Measurements from ENCODE around the gene PPP4R3C.
"Not testable (repeated sequence)": the region's sequence is repeated elsewhere in the genome, so short reads cannot be mapped to it uniquely, and the experiment has no call there.

The PPP4R3C gene

GRCh38 chrX:27463187-27463586 is at the start of gene PPP4R3C:
Gene PPP4R3C, minus strand, starts transcription at chrX:27463341. Its CDS starts 45 bp downstream, at chrX:27463296.
- DNase-seq (ENCODE audit: low spot score) = no peak

DNA sequence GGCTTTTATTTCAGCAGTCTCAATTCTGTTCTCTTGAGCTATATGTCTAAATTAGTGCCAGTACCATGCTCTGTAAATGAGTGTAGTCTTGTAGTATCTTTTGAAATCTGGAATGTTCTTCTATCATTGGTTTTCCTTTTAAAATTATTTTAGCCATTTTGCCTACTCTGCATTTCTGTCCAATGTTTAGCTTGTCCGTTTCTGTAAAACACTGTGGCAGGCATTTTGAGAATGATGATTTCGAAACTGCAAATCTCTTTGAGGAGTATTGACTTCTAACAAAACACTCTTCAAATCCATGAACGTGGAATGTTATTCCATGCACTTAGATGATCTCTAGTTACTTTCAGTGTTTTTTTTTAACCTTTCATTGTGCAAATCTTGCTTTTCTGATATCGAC is 28.3 kb upstream of the PPP4R3C start:
- DNase-seq (ENCODE audit: low spot score) = no peak

GRCh38 chrX:27466051-27466450 is 2.9 kb upstream of the PPP4R3C start:
- DNase-seq (ENCODE audit: low spot score) = no peak

DNA sequence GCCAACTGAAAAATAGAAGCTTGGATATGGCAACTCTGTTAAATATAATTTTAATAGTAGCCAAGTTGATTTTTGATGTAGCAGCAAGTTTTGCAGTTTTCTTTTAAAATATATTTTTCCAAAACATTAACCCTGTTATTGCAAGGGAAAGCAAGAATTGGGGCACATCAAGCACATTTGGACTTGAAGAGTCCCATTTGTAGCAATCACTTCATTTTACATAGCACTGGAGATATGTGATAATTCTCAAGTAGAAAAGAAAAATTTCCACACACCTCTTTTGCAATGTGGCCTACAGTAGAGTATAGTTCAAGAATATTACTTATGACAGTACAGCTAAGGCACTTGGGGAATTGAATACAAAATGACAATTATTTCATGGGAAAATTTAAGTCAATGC is 1.9 kb upstream of the PPP4R3C start:
- no peak for DNase-seq (ENCODE audit: low spot score)

DNA sequence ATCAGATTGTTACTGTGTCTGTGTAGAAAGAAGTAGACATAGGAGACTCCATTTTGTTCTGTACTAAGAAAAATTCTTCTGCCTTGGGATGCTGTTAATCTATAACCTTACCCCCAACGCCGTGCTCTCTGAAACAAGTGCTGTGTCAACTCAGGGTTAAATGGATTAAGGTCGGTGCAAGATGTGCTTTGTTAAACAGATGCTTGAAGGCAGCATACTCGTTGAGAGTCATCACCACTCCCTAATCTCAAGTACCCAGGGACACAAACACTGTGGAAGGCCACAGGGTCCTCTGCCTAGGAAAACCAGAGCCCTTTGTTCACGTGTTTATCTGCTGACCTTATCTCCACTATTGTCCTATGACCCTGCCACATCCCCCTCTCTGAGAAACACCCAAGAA is 4.0 kb downstream of the PPP4R3C start:
- not testable (repeated sequence) for DNase-seq (ENCODE audit: low spot score)

DNA sequence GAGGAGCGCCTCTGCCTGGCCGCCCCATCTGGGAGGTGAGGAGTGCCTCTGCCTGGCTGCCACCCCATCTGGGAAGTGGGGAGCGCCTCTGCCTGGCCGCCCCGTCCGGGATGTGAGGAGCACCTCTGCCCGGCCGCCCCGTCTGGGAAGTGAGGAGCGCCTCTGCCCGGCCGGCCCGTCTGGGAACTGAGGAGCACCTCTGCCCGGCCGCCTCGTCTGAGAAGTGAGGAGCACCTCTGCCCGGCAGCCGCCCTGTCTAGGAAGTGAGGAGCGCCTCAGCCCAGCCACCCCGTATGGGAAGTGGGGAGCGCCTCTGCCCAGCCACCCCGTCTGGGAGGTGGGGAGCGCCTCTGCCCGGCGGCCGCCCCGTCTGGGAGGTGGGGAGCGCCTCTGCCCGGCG is 4.6 kb downstream of the PPP4R3C start:
- not testable (repeated sequence) for DNase-seq (ENCODE audit: low spot score)

DNA sequence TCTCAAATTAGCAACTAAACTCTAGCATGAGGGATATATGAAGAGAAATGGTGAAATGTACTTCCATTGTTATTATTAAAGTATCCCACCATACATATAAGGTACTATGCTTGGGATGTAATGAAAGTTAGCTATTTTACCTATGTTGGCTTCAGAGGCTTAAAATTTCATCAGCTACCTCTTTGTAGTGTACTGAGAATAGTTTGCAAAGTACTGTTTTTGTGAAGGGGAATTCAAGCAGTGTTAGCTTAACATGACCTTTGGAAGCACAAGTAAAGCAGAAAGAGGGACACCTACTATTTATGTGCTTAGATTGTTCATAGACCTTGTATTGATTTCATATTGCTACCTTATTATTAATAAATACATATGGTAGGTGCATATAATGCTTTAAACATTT is 11.8 kb downstream of the PPP4R3C start:
- no peak for DNase-seq (ENCODE audit: low spot score)

GRCh38 chrX:27446423-27446822 is 16.7 kb downstream of the PPP4R3C start:
- DNase-seq (ENCODE audit: low spot score) = no peak

- DNase-seq (ENCODE audit: low spot score) = no peak
Observed at GRCh38 chrX:27445438-27445837, 17.7 kb downstream of the PPP4R3C start.

GRCh38 chrX:27444093-27444908 is 18.8 kb downstream of the PPP4R3C start:
- DNase-seq (ENCODE audit: low spot score) = no peak

DNA sequence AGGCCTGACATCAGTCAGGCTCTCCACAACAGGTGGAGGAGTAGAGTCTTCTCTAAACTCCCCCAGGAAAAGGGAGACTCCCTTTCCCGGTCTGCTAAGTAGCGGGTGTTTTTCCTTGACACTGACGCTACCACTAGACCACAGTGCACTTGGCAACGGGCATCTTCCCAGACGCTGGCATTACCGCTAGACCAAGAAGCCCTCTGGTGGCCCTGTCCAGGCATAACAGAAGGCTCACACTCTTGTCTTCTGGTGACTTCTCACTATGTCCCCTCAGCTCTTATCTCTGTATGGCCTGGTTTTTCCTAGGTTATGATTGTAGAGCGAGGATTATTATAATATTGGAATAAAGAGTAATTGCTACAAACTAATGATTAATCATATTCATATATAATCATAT is 20.7 kb downstream of the PPP4R3C start:
- not testable (repeated sequence) for DNase-seq (ENCODE audit: low spot score)

- no peak for DNase-seq (ENCODE audit: low spot score)
Observed at GRCh38 chrX:27439771-27440170, 23.4 kb downstream of the PPP4R3C start.

DNA sequence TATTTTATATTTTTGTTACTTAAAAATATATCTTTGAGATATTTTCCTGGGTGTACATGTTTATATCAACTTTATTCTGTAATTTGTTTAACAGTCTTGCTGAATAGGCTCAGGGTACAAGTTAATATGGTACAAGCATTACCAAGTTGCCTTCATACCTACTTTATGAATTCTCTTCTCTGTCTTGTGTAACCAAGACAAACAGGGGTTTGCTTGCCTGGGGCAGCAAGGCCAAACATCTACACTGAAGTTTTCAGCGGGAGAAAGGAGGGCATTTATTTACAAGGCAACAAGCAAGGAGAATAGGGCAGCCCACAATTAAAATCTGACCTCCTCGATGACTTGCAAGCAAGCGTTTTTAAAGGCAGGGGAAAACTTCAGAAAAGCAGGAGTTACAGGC is 24.2 kb downstream of the PPP4R3C start:
- no peak for DNase-seq (ENCODE audit: low spot score)

- no peak for DNase-seq (ENCODE audit: low spot score)
Observed at GRCh38 chrX:27435031-27435430, 28.1 kb downstream of the PPP4R3C start.
